T-helper 1 cell treated with Interleukin-12 subunit alpha and Interleukin-12 subunit beta and Interleukin-4 antibody, amounts not matched to agents 30 μg/mL and 1 μg/mL, for 36 hours (primary cell): ENCODE data around the gene CRABP1.

Experiments used
- H3K27ac Mint-ChIP-seq: one replicate; pipeline ENCODE4 v1.8.0; 2021; ENCODE audit warnings: mild to moderate bottlenecking, mixed read lengths
- H3K27me3 Mint-ChIP-seq: one replicate; pipeline ENCODE4 v1.8.0; 2021; ENCODE audit warnings: low read depth, mixed read lengths
- H3K36me3 Mint-ChIP-seq: one replicate; pipeline ENCODE4 v1.8.0; 2021; ENCODE audit warnings: low read depth, mixed read lengths
- H3K4me1 Mint-ChIP-seq: one replicate; pipeline ENCODE4 v1.8.0; 2021; ENCODE audit warnings: low read depth, mixed read lengths
- H3K4me3 Mint-ChIP-seq: one replicate; pipeline ENCODE4 v1.8.0; 2021; ENCODE audit warnings: mild to moderate bottlenecking, moderate library complexity, mixed read lengths
- H3K9me3 Mint-ChIP-seq: one replicate; pipeline ENCODE4 v1.8.0; 2021; ENCODE audit warnings: mixed read lengths

Gene CRABP1

DNA sequence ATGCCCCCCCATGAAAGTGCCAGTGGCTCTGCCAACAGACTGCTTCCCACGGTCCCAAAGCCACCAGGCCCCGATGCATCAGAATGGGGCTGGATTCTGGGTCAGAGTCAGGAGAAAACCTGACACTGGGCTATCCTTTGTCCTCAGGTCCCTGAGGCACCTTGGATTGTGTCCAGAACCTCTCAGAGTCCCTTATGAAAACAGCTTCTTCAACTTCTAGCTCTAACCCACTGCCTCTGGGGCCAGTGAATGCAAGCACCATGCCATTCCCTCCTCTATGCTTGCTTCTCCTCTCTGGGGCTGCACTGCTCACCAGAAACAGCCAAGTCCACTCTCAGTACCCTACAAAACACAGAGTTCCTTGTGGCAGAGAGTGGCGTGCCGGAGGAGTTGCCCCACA lies 9.9 kb downstream of the CRABP1 start:
- no peaks in the 10 kb centered on the region for H3K36me3 Mint-ChIP-seq
- no peak overlapping the region for H3K27ac Mint-ChIP-seq
- H3K4me1 Mint-ChIP-seq, result no peaks in the 10 kb centered on the region
- no peaks in the 10 kb centered on the region for H3K9me3 Mint-ChIP-seq
- no peak overlapping the region for H3K4me3 Mint-ChIP-seq
- peaks cover 22% of the 10 kb centered on the region for H3K27me3 Mint-ChIP-seq

DNA sequence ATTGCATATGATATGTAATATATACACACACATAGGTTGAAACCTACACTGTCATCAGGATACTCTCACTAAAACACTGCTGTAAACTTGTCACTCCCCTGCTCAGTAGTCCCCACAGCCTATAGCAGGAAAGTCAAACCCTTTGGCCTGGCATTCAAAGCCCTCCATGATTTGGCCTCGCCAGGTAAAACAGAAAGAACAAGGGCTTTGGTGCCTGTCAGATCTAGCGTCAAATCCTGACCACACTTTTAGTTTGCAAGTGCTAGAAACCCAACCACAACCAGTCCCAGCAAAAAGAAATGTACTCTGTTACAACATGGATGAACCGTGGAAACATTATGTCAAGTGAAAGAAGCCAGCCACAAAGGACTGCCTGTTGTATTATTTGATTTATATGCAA lies 11.4 kb downstream of the CRABP1 start:
- no peaks in the 10 kb centered on the region for H3K4me1 Mint-ChIP-seq
- no peak overlapping the region for H3K27ac Mint-ChIP-seq
- no peak overlapping the region for H3K4me3 Mint-ChIP-seq
- no peaks in the 10 kb centered on the region for H3K36me3 Mint-ChIP-seq
- H3K27me3 Mint-ChIP-seq, result peaks cover 17% of the 10 kb centered on the region
- H3K9me3 Mint-ChIP-seq, result no peaks in the 10 kb centered on the region

DNA sequence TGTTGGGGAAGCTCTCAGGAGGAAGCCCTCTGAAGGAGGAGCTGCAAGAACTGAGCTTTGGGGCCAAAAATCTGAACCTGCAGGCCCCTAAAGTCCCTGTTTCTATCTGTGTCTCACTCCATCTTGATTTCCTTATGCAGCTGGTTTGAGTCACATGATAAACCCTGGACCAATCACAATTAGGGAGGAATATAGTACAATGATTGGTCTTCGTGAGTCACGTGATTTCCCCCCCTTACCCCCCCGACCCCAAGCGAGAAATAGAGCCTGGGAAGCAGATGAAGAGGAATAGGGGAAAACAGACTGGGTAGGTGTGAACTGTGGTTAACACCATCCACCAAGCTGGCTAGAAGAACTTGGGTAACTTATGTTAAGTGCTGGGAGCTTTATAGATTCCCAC lies 12.9 kb downstream of the CRABP1 start:
- Mint-ChIP-seq H3K27ac (no peak overlapping the region), H3K9me3 (no peaks in the 10 kb centered on the region), H3K36me3 (no peaks in the 10 kb centered on the region), H3K4me3 (no peak overlapping the region), H3K27me3 (peaks cover 12% of the 10 kb centered on the region), H3K4me1 (no peaks in the 10 kb centered on the region)

DNA sequence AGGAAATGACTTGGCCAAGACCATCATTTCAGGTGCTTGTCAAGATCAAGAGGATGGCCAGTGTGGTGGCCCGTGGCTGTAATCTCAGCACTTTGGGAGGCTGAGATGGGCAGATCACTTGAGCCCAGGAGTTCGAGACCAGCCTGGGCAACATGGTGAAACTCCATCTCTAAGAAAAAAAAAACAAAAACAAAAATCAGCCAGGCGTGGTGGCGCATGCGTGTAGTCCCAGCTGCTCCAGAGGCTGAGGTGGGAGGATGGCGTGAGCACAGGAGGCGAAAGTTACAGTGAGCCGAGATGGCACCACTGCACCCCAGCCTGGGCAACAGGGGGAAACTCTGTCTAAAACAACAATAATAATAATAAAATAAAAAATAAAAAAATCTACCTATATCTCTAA lies 15.0 kb downstream of the CRABP1 start:
- Mint-ChIP-seq H3K36me3 (no peaks in the 10 kb centered on the region), H3K4me3 (no peak overlapping the region), H3K27ac (no peak overlapping the region), H3K27me3 (peaks cover 26% of the 10 kb centered on the region), H3K4me1 (no peaks in the 10 kb centered on the region), H3K9me3 (no peaks in the 10 kb centered on the region)

DNA sequence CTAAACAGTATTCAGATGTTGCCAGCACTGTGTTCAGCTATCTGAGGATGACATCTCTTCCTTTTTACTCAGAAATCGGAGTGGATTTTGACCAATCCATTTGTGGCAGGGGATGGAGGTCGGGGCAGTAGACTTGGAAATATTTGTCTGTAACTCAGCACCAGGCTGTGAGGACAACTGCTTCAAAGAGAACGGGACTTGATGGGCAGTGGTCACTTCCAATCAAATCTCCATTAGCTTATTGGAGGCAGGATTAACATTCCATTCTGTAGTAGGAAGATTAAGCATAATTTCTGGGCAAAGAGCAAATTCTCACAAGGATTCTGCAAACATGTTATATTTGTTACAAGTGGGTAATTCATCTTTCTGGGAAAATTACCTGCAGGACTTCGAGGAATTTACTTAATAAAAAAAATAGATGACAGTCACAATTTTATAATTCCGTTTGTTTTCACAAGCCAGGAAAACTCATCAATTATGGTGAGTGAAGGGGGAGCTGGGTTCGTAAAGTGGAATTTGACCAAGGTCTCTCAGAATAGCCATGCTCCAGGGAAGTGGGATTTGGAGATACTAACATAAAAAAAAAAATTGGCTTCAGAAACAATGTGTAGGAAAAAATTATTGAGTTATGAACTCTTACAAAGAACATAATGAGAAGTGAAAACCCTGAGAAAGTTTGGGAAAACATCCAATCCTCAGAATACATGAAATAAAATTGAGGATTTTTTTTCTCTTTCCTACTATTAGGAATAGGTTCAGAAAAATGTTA lies 18.1 kb downstream of the CRABP1 start:
- H3K27me3 Mint-ChIP-seq, result peaks cover 26% of the 10 kb centered on the region
- no peak overlapping the region for H3K4me3 Mint-ChIP-seq
- H3K36me3 Mint-ChIP-seq, result no peaks in the 10 kb centered on the region
- H3K4me1 Mint-ChIP-seq, result no peaks in the 10 kb centered on the region
- H3K9me3 Mint-ChIP-seq, result no peaks in the 10 kb centered on the region
- no peak overlapping the region for H3K27ac Mint-ChIP-seq

DNA sequence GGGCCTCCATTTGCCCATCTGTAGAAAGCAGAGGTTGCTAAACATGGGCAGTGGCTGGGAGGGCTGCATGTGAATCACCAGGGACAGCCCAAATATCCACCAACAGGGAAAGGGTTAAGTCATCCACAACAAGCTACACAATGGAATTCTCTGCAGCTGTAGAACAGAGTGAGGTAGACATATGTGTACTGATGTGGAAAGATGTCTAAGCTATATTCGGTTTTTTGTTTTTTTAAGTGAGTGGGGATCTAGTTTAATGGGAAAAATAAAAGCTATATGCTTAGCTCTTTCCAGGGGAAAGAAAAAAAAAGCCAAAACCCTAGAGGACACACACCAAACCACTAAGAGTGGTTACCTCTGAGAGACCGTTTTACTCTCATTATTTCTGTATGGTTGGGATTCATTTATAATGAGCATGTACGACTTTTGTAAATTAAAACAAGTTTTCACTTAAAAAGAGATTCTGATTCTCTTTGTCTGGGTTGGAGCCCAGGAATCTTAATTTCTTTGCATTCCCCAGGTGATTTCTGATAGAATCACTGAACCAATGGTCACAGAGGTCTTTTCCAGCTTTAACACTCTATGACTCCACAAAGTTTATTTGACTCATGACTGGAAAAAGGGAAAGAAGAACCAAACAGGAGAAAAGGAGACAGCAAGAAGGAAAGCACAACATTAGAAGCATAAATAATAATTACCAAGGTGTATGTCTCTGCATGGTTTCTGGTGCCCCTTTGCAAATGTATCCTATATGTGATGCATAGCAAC lies 19.1 kb downstream of the CRABP1 start:
- no peak overlapping the region for H3K4me3 Mint-ChIP-seq
- H3K27ac Mint-ChIP-seq, result no peak overlapping the region
- H3K36me3 Mint-ChIP-seq, result no peaks in the 10 kb centered on the region
- H3K9me3 Mint-ChIP-seq, result no peaks in the 10 kb centered on the region
- H3K4me1 Mint-ChIP-seq, result no peaks in the 10 kb centered on the region
- H3K27me3 Mint-ChIP-seq, result peaks cover 26% of the 10 kb centered on the region

DNA sequence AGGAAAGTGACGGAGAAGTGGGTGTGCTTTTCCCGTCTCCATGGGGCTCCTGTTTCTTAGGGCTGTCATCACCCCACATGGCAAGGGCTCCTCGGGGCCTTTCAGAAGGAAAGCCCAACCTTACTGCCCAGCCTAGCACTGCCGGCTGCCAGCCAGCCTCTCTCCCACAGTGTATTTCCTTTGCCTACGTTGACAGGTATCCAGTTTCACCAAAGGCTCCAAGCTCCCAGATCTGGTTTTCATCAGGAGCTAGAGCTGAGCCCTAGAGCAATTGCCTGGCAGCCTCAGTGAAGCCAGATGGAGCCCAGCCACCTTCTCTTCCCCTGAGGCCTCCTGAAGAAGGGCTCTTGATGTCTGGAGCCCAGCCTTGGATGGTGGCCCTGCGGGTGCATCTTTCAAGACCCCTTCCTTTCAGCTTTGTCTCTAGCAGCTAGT lies 20.2 kb downstream of the CRABP1 start:
- H3K4me3 Mint-ChIP-seq, result no peak overlapping the region
- H3K27ac Mint-ChIP-seq, result no peak overlapping the region

DNA sequence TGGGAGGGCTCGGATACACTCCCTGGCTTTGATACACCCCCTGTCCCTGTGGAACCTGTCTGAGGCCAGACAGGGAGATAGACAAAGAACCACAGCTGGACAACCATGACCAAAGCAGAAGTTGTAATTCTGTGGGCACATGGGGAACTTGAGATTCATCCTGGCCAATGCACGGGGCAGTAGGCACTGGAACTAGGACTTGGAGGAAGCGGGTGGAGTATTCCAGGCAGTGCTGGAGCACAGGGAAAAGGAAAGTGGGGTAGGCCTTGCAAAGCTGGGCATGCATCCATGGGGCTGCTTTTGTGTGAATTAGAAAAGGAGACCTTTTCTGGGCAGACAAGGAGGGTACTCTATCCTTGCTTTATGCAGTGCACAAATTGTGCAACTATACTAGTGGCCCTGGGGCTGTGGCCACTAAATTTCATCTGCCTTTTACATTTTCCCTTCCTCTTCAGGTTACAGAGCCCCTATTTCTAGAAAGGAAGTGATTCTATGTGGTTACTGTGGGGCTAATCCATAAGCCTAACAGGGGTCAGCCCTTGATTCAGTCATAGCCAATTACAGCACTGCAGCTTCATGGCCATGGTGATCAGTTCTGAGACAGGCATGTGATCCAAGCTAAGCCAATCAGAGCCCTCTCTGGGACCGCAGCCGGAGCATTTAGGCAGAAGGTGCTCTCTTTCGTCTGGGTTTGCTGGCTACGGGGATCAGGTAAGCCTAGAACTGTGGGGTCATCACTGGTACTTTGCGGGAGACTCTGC lies 21.0 kb downstream of the CRABP1 start:
- Mint-ChIP-seq H3K27me3 (peaks cover 17% of the 10 kb centered on the region), H3K36me3 (no peaks in the 10 kb centered on the region), H3K27ac (no peak overlapping the region), H3K4me1 (no peaks in the 10 kb centered on the region), H3K4me3 (no peak overlapping the region), H3K9me3 (no peaks in the 10 kb centered on the region)

More for the DNA sequence above, 20.2 kb downstream of the CRABP1 start:
- Mint-ChIP-seq H3K4me1 (no peaks in the 10 kb centered on the region), H3K9me3 (no peaks in the 10 kb centered on the region), H3K27me3 (peaks cover 17% of the 10 kb centered on the region), H3K36me3 (no peaks in the 10 kb centered on the region)

DNA sequence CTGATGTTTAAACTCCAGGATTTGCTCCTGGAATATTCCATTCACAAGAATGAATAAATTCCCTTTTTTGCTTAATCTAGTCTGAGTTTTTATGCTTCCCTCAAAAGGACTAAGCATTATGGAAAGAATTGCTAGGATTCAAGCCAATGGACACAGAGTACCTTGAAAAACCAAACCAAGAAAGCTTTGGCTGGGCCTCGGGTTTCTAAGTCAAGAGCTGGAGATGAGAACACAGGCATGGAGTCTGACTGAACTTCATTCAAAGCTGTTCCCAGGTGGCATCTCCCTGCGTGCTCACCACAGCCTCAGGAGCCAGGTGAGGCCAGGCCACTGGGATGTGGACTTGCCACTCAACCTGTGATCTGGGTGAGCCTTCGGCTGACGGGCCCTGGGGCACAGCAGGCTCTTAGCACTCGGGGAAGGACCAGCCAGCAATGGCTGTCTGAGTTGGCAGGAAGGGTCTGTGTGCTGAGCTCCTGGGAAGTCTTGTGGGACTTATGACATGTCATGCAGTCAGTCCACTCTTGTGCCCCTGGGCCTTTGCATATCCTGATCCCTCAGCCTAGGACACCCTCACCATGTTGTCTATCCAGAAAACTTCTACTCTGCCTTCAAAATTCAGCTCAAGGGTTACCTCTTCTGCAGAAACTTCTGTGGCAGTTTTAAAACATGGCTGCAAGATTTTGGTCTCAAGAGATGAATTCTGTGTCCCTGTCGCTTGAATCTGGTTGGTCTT lies 21.8 kb downstream of the CRABP1 start:
- H3K27me3 Mint-ChIP-seq, result peaks cover 17% of the 10 kb centered on the region
- no peak overlapping the region for H3K4me3 Mint-ChIP-seq
- no peaks in the 10 kb centered on the region for H3K36me3 Mint-ChIP-seq
- H3K4me1 Mint-ChIP-seq, result no peaks in the 10 kb centered on the region
- H3K27ac Mint-ChIP-seq, result no peak overlapping the region
- no peaks in the 10 kb centered on the region for H3K9me3 Mint-ChIP-seq

DNA sequence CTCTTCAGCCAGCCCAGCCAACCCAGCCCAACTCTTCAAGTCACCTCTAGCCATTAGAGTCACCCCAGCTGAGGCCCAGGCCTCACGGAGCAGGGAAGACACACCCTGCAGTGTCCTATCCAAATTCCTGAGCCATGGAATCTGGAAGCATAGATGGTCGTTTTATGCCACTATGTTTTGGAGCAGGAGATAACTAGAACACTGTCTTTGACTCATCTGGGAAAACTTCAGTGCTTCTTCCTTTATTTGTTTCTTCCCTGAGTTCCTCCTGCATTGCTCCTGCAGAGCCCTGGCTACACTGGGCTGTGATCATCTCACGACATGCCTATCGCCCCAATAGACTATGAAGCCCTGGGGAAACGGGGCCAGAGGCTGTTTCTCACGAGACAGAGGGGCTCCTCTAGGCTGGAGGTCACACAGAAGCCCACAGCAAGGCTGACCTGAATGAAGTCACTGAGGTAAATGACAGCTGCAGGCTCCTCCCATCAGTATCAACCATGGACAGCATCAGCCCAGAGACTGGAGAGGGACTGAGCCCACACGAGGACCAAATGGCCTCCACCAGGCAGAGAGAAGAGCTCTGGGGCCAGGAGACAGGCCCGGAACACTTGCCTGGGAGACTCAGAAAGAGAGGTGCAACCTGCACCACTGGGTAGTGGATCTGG lies 22.7 kb downstream of the CRABP1 start:
- no peak overlapping the region for H3K27ac Mint-ChIP-seq
- H3K27me3 Mint-ChIP-seq, result peaks cover 19% of the 10 kb centered on the region
- no peak overlapping the region for H3K4me3 Mint-ChIP-seq
- no peaks in the 10 kb centered on the region for H3K36me3 Mint-ChIP-seq
- no peaks in the 10 kb centered on the region for H3K4me1 Mint-ChIP-seq
- no peaks in the 10 kb centered on the region for H3K9me3 Mint-ChIP-seq

DNA sequence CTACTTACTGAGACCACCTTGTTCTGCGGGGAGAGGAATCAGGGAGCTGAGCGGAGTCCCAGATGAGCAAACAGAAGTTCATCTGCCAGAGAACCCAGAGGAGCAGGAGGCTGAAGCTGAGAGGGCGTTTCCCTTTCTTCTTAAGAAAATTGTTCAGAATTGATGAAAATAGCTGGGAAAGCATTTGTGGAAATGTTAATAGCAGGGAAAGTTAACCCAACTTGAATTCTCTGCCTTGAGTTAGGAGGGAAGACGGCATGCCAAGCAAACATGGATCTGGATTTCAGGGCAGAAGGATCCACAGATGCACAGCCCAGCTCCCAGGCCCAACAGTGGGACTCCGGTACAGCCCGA lies 23.2 kb downstream of the CRABP1 start:
- Mint-ChIP-seq H3K27ac (no peak overlapping the region), H3K4me3 (no peak overlapping the region), H3K27me3 (peaks cover 17% of the 10 kb centered on the region), H3K36me3 (no peaks in the 10 kb centered on the region), H3K4me1 (no peaks in the 10 kb centered on the region), H3K9me3 (no peaks in the 10 kb centered on the region)

DNA sequence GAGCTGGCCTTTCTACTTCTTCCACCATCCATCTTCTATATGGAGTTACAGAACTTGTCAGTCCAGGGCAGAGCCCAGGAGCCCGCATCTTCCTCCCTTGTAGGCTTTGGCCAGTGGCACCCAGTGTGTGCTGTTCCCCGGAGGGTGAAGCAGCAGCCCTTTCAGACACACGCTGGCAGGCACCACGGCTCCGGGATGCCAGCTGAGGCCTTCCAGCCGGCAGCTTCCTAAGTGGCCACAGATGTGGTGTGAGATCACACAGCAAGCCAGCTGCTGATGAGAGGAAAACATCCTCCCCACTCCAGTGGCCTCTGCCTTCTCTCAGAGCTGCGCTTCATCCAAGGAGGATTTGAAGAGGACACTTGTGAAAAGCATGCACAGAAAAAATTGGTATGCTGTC lies 24.1 kb downstream of the CRABP1 start:
- Mint-ChIP-seq H3K36me3 (no peaks in the 10 kb centered on the region), H3K4me3 (no peak overlapping the region), H3K9me3 (no peaks in the 10 kb centered on the region), H3K27me3 (peaks cover 10% of the 10 kb centered on the region), H3K27ac (no peak overlapping the region), H3K4me1 (no peaks in the 10 kb centered on the region)

DNA sequence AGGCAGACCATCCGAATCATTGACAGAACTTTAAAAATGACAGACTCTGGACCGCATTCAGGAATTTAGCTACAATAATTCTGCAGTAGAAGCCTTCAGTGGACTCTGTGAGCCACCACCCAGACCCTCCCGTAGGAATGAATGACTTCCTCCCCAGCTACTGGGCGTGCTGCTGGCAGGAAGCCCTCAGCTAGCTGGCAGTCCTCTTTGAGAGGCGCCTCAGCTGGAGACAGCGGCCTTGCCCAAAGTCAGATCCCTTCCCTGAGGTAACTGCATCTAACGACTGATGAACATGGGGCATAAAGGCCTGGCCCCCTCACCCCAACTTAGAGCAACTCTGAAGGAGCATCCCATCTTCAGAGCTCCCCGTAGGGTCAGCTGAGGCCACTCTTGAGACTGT lies 25.8 kb downstream of the CRABP1 start:
- Mint-ChIP-seq H3K9me3 (no peaks in the 10 kb centered on the region), H3K27ac (no peak overlapping the region), H3K27me3 (peaks cover 11% of the 10 kb centered on the region), H3K36me3 (no peaks in the 10 kb centered on the region), H3K4me3 (no peak overlapping the region), H3K4me1 (no peaks in the 10 kb centered on the region)

DNA sequence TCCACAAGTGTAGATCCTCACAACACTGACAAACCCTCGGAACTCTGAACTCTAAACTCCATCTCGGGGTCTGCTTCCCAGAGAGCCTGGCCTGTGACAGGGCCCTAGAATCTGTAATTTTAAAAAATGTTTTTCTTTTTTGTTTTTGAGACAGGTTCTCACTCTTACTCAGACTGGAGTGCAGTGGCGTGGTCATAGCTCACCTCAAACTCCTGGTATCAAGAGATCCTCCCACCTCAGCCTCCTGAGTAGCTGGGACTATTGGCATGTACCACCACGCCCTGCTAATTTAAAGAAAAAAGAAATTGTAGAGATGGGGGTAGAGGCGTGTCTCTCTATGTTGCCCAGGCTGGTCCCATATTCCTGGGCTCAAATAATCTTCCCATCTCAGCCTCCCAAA lies 26.2 kb downstream of the CRABP1 start:
- Mint-ChIP-seq H3K4me1 (no peaks in the 10 kb centered on the region), H3K36me3 (no peaks in the 10 kb centered on the region), H3K27me3 (peaks cover 11% of the 10 kb centered on the region), H3K4me3 (no peak overlapping the region), H3K27ac (no peak overlapping the region), H3K9me3 (no peaks in the 10 kb centered on the region)
